NT2/D1 (cell line): ENCODE measurements around the gene SMARCE1.

Source experiments
- DNase-seq: peaks from one replicate; pipeline ENCODE4 v3.0.0-alpha.2; 2011; ENCODE audit warnings: low read depth, low spot score
- H3K27me3 ChIP-seq: 2 replicates; pipeline ENCODE4 v1.6.0; 2011; ENCODE audit warnings: mild to moderate bottlenecking; ENCODE audit not compliant: insufficient read length, insufficient read depth
- H3K36me3 ChIP-seq: 2 replicates; pipeline ENCODE4 v1.6.1; 2011; ENCODE audit warnings: mild to moderate bottlenecking, low read length, mixed read lengths; ENCODE audit not compliant: insufficient read depth, insufficient read length
- H3K4me1 ChIP-seq: 2 replicates; pipeline ENCODE4 v1.5.1; 2011; ENCODE audit not compliant: insufficient read depth, insufficient read length
- H3K4me3 ChIP-seq: 2 replicates; pipeline ENCODE4 v1.5.1; 2011; ENCODE audit warnings: low read depth; ENCODE audit not compliant: insufficient read length
- H3K9ac ChIP-seq: 2 replicates; pipeline ENCODE4 v1.6.0; 2011; ENCODE audit warnings: low read depth; ENCODE audit not compliant: insufficient read length
- H3K9me3 ChIP-seq: 2 replicates; pipeline ENCODE4 v1.5.1; 2011; ENCODE audit warnings: mild to moderate bottlenecking, low read length; ENCODE audit not compliant: insufficient read depth
- SUZ12 ChIP-seq: IDR thresholded peaks from 2 replicates; pipeline ENCODE4 v1.6.1; 2011; ENCODE audit not compliant: insufficient read length, insufficient read depth; ENCODE audit errors: extremely low read depth
- YY1 ChIP-seq: IDR thresholded peaks from 2 replicates; pipeline ENCODE4 v1.6.1; 2011; ENCODE audit not compliant: insufficient read length, insufficient read depth
- ZNF274 ChIP-seq: IDR thresholded peaks from 2 replicates; pipeline ENCODE4 v1.6.1; 2011; ENCODE audit warnings: mild to moderate bottlenecking, low read depth, low read length

SMARCE1 gene

GRCh38 chr17:40647624-40648383 is at the start of gene SMARCE1:
Gene SMARCE1, minus strand, starts transcription at chr17:40647818. Its CDS starts 2,016 bp downstream, at chr17:40645802.
- Histone ChIP-seq H3K9me3 (no peaks in the 10 kb centered on the region), H3K9ac (peak within 1 kb of the TSS; percentile 99), H3K4me1 (no peaks in the 10 kb centered on the region), H3K27me3 (no peaks in the 10 kb centered on the region), H3K36me3 (peaks cover 32% of the 10 kb centered on the region), H3K4me3 (peak within 1 kb of the TSS; percentile 94)
- peak; percentile 42 for DNase-seq
- no peak for TF ChIP-seq ZNF274
- no peak for TF ChIP-seq SUZ12
- TF ChIP-seq YY1: no peak

GRCh38 chr17:40697297-40697696 is 49.7 kb upstream of the SMARCE1 start:
- H3K36me3 ChIP-seq: no peaks in the 10 kb centered on the region
- TF ChIP-seq YY1 (no peak), ZNF274 (no peak), SUZ12 (no peak)
- H3K9ac ChIP-seq: no peak overlapping the region
- no peak for DNase-seq
- no peaks in the 10 kb centered on the region for H3K27me3 ChIP-seq
- H3K9me3 ChIP-seq: no peaks in the 10 kb centered on the region
- H3K4me3 ChIP-seq: no peak overlapping the region
- H3K4me1 ChIP-seq: no peaks in the 10 kb centered on the region

GRCh38 chr17:40696651-40697072 is 49.0 kb upstream of the SMARCE1 start:
- no peaks in the 10 kb centered on the region for H3K27me3 ChIP-seq
- H3K9me3 ChIP-seq: no peaks in the 10 kb centered on the region
- TF ChIP-seq ZNF274 (no peak), SUZ12 (no peak), YY1 (no peak)
- no peaks in the 10 kb centered on the region for H3K4me1 ChIP-seq
- no peak for DNase-seq
- H3K36me3 ChIP-seq: no peaks in the 10 kb centered on the region
- no peak overlapping the region for H3K9ac ChIP-seq
- no peak overlapping the region for H3K4me3 ChIP-seq

GRCh38 chr17:40695874-40696472 is 48.4 kb upstream of the SMARCE1 start:
- no peaks in the 10 kb centered on the region for H3K36me3 ChIP-seq
- H3K9ac ChIP-seq: no peak overlapping the region
- no peak for TF ChIP-seq ZNF274
- TF ChIP-seq YY1: no peak
- TF ChIP-seq SUZ12: no peak
- H3K4me3 ChIP-seq: no peak overlapping the region
- H3K9me3 ChIP-seq: no peaks in the 10 kb centered on the region
- DNase-seq: no peak
- H3K4me1 ChIP-seq: no peaks in the 10 kb centered on the region
- no peaks in the 10 kb centered on the region for H3K27me3 ChIP-seq

GRCh38 chr17:40694584-40694983 is 47.0 kb upstream of the SMARCE1 start:
- no peak for DNase-seq
- no peaks in the 10 kb centered on the region for H3K36me3 ChIP-seq
- no peaks in the 10 kb centered on the region for H3K9me3 ChIP-seq
- TF ChIP-seq ZNF274: no peak
- no peak for TF ChIP-seq SUZ12
- TF ChIP-seq YY1: no peak
- H3K4me1 ChIP-seq: no peaks in the 10 kb centered on the region
- no peaks in the 10 kb centered on the region for H3K27me3 ChIP-seq
- H3K4me3 ChIP-seq: no peak overlapping the region
- no peak overlapping the region for H3K9ac ChIP-seq

- Histone ChIP-seq H3K9ac (no peak overlapping the region), H3K27me3 (no peaks in the 10 kb centered on the region), H3K36me3 (no peaks in the 10 kb centered on the region), H3K9me3 (no peaks in the 10 kb centered on the region), H3K4me3 (no peak overlapping the region), H3K4me1 (no peaks in the 10 kb centered on the region)
- DNase-seq: no peak
- TF ChIP-seq ZNF274 (no peak), SUZ12 (no peak)
Observed at GRCh38 chr17:40687106-40687505, 39.5 kb upstream of the SMARCE1 start.

- Histone ChIP-seq H3K27me3 (no peaks in the 10 kb centered on the region), H3K4me1 (no peaks in the 10 kb centered on the region), H3K36me3 (no peaks in the 10 kb centered on the region), H3K9me3 (no peaks in the 10 kb centered on the region), H3K4me3 (no peak overlapping the region), H3K9ac (no peak overlapping the region)
- TF ChIP-seq SUZ12: no peak
- no peak for TF ChIP-seq YY1
- DNase-seq: no peak
Observed at GRCh38 chr17:40686192-40686591, 38.6 kb upstream of the SMARCE1 start.
